HL-60 (cell line): ENCODE data around the gene VNN1.

Experiments
- DNase-seq, 2 experiments: peaks; one replicate each; pipeline ENCODE4 v3.0.0-alpha.2; 2010 to 2020; ENCODE audit warnings: low read depth in 1 of 2, low spot score in 1 of 2
- H3K27ac ChIP-seq: fragments of 250-450 bp; sonication (Bioruptor Pico); replicated peaks from 2 replicates; pipeline ENCODE4 v1.5.1; 2020; ENCODE audit warnings: mild to moderate bottlenecking, moderate library complexity
- H3K27me3 ChIP-seq: fragments of 250-450 bp; sonication (Bioruptor Pico); 2 replicates; pipeline ENCODE4 v1.5.1; 2021; ENCODE audit warnings: mild to moderate bottlenecking, moderate library complexity; ENCODE audit not compliant: insufficient read depth, poor library complexity, severe bottlenecking
- H3K4me3 ChIP-seq: replicated peaks from 2 replicates; pipeline ENCODE4 v1.5.1; 2011; ENCODE audit warnings: mild to moderate bottlenecking, control low read depth, low read length; ENCODE audit not compliant: insufficient read depth
- GABPA ChIP-seq: IDR thresholded peaks from 2 replicates; pipeline ENCODE4 v1.6.1; 2012; ENCODE audit warnings: low read depth
- POLR2AphosphoS5 ChIP-seq: IDR thresholded peaks from 2 replicates; pipeline ENCODE4 v1.6.1; 2012; ENCODE audit warnings: low read depth
- REST ChIP-seq: IDR thresholded peaks from 2 replicates; pipeline ENCODE4 v1.6.1; 2012; ENCODE audit warnings: low read depth; ENCODE audit not compliant: insufficient replicate concordance
- SPI1 ChIP-seq: IDR thresholded peaks from 2 replicates; pipeline ENCODE4 v1.6.1; 2012; ENCODE audit warnings: low read depth, mild to moderate bottlenecking, borderline replicate concordance
- long read RNA-seq: library from polyadenylated mRNA; unstranded; transcript quantifications from one replicate; pipeline ENCODE4 v2.0.0, GENCODE V29; 2020
- TF ChIP-seq, protein P1 (sequence below): IDR thresholded peaks from one replicate; pipeline ENCODE4 v1.5.1; 2011; ENCODE audit warnings: low read length, control low read depth, inconsistent platforms; ENCODE audit not compliant: insufficient read depth

Gene VNN1, protein sequence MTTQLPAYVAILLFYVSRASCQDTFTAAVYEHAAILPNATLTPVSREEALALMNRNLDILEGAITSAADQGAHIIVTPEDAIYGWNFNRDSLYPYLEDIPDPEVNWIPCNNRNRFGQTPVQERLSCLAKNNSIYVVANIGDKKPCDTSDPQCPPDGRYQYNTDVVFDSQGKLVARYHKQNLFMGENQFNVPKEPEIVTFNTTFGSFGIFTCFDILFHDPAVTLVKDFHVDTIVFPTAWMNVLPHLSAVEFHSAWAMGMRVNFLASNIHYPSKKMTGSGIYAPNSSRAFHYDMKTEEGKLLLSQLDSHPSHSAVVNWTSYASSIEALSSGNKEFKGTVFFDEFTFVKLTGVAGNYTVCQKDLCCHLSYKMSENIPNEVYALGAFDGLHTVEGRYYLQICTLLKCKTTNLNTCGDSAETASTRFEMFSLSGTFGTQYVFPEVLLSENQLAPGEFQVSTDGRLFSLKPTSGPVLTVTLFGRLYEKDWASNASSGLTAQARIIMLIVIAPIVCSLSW
- long read RNA-seq = 0 reads

DNA sequence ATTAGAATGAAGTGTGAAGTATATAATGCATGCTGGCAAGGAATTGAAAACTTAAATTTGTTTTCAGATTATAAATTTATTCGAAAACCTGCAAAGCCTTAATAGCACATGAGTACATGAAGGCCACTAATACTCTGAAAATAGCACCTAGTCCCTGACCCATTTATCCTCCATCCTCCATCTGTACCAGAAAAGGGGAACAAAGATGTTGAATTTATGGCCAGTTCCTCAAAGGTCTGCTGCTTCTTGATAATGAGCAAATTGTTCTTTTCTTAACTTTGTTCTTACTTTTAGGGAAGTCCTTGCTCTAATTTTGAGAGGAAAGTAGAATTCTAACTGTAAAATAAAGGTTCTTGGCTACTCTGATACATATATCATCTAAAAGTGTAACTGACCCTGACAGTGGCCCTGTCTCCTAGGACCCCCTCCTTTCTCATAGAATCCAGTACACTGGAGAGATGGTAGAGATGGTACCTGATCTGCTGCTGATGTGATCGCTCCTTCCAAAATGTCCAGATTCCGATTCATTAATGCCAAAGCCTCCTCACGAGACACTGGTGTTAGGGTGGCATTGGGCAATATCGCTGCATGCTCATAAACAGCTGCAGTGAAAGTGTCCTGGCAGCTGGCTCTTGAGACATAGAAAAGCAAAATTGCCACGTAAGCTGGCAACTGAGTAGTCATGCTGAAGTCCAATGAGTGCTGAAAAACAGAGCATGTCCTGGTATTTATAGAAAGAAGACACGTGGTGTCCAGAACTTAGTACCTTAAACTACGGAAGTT, at the start of gene VNN1:
Gene VNN1, minus strand, starts transcription at position 704 of the 783 bp plus-strand sequence. Its CDS starts 20 bp downstream, at position 684.
- DNase-seq = peak; percentile 31 to 63
- H3K27ac ChIP-seq = 0 out of 2 replicates have a peak within 1 kb of the TSS, but pooled peaks have one; percentile 34
- H3K4me3 ChIP-seq = no peak within 1 kb of the TSS
- peak; percentile 78 for TF ChIP-seq SPI1
- TF ChIP-seq REST = no peak
- no peaks in the 10 kb centered on the region for H3K27me3 ChIP-seq

GRCh38 chr6:132763269-132763668, 49.4 kb upstream of the VNN1 start:
- H3K4me3 ChIP-seq = no peak overlapping the region
- no peak overlapping the region for H3K27ac ChIP-seq
- peaks cover 3% of the 10 kb centered on the region for H3K27me3 ChIP-seq
- DNase-seq = no peak
- TF ChIP-seq, protein P1, sequence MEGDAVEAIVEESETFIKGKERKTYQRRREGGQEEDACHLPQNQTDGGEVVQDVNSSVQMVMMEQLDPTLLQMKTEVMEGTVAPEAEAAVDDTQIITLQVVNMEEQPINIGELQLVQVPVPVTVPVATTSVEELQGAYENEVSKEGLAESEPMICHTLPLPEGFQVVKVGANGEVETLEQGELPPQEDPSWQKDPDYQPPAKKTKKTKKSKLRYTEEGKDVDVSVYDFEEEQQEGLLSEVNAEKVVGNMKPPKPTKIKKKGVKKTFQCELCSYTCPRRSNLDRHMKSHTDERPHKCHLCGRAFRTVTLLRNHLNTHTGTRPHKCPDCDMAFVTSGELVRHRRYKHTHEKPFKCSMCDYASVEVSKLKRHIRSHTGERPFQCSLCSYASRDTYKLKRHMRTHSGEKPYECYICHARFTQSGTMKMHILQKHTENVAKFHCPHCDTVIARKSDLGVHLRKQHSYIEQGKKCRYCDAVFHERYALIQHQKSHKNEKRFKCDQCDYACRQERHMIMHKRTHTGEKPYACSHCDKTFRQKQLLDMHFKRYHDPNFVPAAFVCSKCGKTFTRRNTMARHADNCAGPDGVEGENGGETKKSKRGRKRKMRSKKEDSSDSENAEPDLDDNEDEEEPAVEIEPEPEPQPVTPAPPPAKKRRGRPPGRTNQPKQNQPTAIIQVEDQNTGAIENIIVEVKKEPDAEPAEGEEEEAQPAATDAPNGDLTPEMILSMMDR = no peak
- TF ChIP-seq REST (no peak), GABPA (no peak), POLR2AphosphoS5 (no peak), SPI1 (peak; percentile 51; the same call in 1 of the 2 replicates)

- no peaks in the 10 kb centered on the region for H3K27me3 ChIP-seq
- TF ChIP-seq SPI1 (no peak), POLR2AphosphoS5 (no peak), GABPA (no peak), REST (no peak)
- TF ChIP-seq, protein P1 = no peak
- H3K4me3 ChIP-seq = no peak overlapping the region
- DNase-seq = no peak
- H3K27ac ChIP-seq = no peak overlapping the region
These were observed 46.4 kb upstream of the VNN1 start for GRCh38 chr6:132760256-132760655.
